Measurements from ENCODE around the gene TXNDC2. TPM values are rescaled to one million over a fixed set of nuclear protein-coding genes. Genes with fewer than 3 reads are reported as not detected.

TXNDC2 gene
- polyA plus RNA-seq, 3 donors, result 0.10 to 0.36 TPM; not detected in 1

DNA sequence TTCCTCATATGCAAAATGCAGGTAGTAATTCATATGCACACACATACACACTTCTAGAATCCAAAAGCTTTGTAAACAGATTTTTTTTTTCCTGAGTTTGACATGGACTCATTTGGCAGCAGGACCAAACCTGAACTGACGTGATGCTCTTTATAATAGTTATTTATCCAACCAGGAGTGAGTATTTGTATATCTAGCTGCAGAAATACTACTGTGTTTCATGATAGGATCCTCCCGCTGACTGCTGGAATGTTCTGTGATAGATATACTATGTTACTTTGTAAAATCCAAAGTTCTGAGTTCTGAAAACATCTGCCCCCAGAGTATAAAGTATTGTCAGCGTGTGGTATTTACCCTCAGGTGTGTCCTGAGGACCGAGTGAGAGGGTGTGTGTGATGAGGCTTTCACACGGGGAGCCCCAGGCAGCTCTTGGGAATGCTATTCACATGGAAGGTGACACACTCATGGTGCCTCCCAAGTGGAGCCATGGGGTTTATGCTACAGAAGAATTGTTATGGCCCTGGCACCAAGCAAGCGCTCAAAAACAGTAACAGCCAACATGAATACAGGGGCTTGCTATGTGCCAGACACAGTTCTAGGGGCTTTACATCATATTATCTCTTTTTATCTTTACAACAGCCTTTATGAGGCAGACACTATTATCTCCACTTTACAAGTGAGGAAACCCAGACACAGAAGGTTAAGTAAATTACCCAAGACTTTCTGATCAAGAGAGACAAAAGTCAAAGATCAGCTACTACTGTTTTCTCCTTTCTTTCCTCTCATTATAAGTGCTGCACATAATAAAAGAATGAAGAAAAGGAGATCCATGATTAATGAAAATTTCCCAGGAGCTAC, 16.7 kb upstream of the TXNDC2 start:
- peaks cover 10 to 22% (median 13%) of the 10 kb centered on the region in 7 donors for H3K9me3 Mint-ChIP-seq
- intact Hi-C loops (cut with micrococcal nuclease), result no loop called here
- H3K27ac Mint-ChIP-seq, result peak overlapping the region in 6 of 7 donors; percentile 47 to 91 (median 56)
- H3K27me3 ChIP-seq (ENCODE audit: control insufficient read depth in 2 of 2, insufficient read depth in 2 of 2, low read length in 2 of 2), result no peaks in the 10 kb centered on the region
- H3K27me3 Mint-ChIP-seq (ENCODE audit: low read depth in 3 of 3), result peaks cover 0 to 2% (median 0%) of the 10 kb centered on the region in 3 donors
- peaks cover 34 to 47% of the 10 kb centered on the region in 2 donors for H3K4me1 ChIP-seq (ENCODE audit: control insufficient read depth in 1 of 2, insufficient read depth in 2 of 2, low read length in 2 of 2)
- H3K27ac ChIP-seq (ENCODE audit: low read depth in 1 of 2, low read length in 2 of 2), result peak overlapping the region in 1 of 2 donors; percentile 63
- H3K36me3 Mint-ChIP-seq, result peaks cover 12 to 17% of the 10 kb centered on the region in 2 donors
- no peaks in the 10 kb centered on the region for H3K79me2 ChIP-seq (ENCODE audit: insufficient read depth, low read length)
- no peak for DNase-seq
- H3K9me3 ChIP-seq (replicated peaks in 1 of 2; ENCODE audit: control insufficient read depth in 1 of 2, insufficient read depth in 1 of 2, low read length in 2 of 2), result peaks cover 9 to 15% of the 10 kb centered on the region in 2 donors
- no peak overlapping the region for H3K4me3 ChIP-seq (replicated peaks in 1 of 3; ENCODE audit: low read depth in 2 of 3, low read length in 3 of 3)
- peak overlapping the region; percentile 19 for H3K4me2 ChIP-seq (replicated peaks; ENCODE audit: extremely low read depth, low read length, poor library complexity, severe bottlenecking)
- 56% methylated on average over 3 of the region's 6 CpGs for WGBS (ENCODE audit: insufficient coverage)
- no peaks in the 10 kb centered on the region for H3K36me3 ChIP-seq (replicated peaks in 1 of 2; ENCODE audit: control insufficient read depth in 1 of 2, insufficient read depth in 2 of 2, low read length in 2 of 2)
- TF ChIP-seq, protein P1, sequence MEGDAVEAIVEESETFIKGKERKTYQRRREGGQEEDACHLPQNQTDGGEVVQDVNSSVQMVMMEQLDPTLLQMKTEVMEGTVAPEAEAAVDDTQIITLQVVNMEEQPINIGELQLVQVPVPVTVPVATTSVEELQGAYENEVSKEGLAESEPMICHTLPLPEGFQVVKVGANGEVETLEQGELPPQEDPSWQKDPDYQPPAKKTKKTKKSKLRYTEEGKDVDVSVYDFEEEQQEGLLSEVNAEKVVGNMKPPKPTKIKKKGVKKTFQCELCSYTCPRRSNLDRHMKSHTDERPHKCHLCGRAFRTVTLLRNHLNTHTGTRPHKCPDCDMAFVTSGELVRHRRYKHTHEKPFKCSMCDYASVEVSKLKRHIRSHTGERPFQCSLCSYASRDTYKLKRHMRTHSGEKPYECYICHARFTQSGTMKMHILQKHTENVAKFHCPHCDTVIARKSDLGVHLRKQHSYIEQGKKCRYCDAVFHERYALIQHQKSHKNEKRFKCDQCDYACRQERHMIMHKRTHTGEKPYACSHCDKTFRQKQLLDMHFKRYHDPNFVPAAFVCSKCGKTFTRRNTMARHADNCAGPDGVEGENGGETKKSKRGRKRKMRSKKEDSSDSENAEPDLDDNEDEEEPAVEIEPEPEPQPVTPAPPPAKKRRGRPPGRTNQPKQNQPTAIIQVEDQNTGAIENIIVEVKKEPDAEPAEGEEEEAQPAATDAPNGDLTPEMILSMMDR (IDR thresholded peaks at IDR 0.05), result no peak
- H3K4me1 Mint-ChIP-seq, result peaks cover 49% of the 10 kb centered on the region
- no peaks in the 10 kb centered on the region for H4K20me1 ChIP-seq (ENCODE audit: insufficient read depth, low read length)
- no peak overlapping the region for H3K9ac ChIP-seq (ENCODE audit: insufficient read depth, low read length, poor library complexity, severe bottlenecking)
- H2AFZ ChIP-seq (ENCODE audit: insufficient read depth, low read depth, low read length, poor library complexity, severe bottlenecking), result no peak overlapping the region
- H3K4me3 Mint-ChIP-seq, result no peak overlapping the region

DNA sequence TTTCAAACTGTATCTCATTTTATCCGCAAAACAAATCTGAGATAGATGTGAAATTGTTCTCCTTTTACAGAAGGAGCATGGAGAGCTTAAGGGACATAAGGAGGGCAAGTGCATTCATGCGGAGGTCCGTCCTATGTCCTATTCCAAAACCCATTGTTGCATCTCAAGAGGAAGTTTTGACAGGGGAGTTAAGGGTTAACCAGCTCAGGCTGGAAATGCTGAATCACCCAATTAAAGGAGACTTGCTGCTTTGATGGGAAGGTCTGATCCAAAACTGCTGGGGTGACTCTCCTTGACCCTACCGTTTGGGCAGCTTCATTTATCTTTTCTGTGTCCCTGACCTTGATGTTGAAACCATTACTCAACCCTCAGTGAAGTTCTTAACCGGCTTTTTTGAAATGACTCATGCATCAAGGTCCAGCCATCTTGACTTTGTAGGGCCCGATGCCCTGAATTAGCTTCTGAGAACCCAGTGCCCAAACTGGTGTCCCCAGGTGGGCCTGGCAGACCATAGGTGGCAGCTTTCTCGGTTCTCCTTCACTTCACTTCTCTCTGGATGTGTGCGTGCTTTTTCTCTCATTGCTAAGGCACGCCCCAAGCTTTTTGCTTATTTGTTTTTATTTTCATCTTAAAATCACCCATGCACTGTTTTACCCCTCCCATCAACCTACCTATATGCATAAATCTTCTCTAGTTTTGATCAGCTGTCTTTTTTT, 15.9 kb upstream of the TXNDC2 start:
- 46% methylated on average over 6 of the region's 9 CpGs for WGBS (ENCODE audit: insufficient coverage)
- intact Hi-C loops (cut with micrococcal nuclease), result loop anchor here in 1 of 2 donors (5.0 kb wide), 1 partner anchor 37 kb away; no protein-coding TSS in a partner anchor
- H3K27me3 ChIP-seq (ENCODE audit: control insufficient read depth in 2 of 2, insufficient read depth in 2 of 2, low read length in 2 of 2), result no peaks in the 10 kb centered on the region
- peaks cover 49% of the 10 kb centered on the region for H3K4me1 Mint-ChIP-seq
- H3K4me2 ChIP-seq (replicated peaks; ENCODE audit: extremely low read depth, low read length, poor library complexity, severe bottlenecking), result peak overlapping the region; percentile 19
- H3K36me3 Mint-ChIP-seq, result peaks cover 9 to 12% of the 10 kb centered on the region in 2 donors
- peaks cover 9 to 12% of the 10 kb centered on the region in 2 donors for H3K9me3 ChIP-seq (replicated peaks in 1 of 2; ENCODE audit: control insufficient read depth in 1 of 2, insufficient read depth in 1 of 2, low read length in 2 of 2)
- H2AFZ ChIP-seq (ENCODE audit: insufficient read depth, low read depth, low read length, poor library complexity, severe bottlenecking), result peak overlapping the region; percentile 64
- no peaks in the 10 kb centered on the region for H3K79me2 ChIP-seq (ENCODE audit: insufficient read depth, low read length)
- H3K9me3 Mint-ChIP-seq, result peaks cover 10 to 20% (median 12%) of the 10 kb centered on the region in 7 donors
- peaks cover 34 to 47% of the 10 kb centered on the region in 2 donors for H3K4me1 ChIP-seq (ENCODE audit: control insufficient read depth in 1 of 2, insufficient read depth in 2 of 2, low read length in 2 of 2)
- DNase-seq, result peak; percentile 73 to 83 (median 79)
- no peak overlapping the region for H3K9ac ChIP-seq (ENCODE audit: insufficient read depth, low read length, poor library complexity, severe bottlenecking)
- no peaks in the 10 kb centered on the region for H3K36me3 ChIP-seq (replicated peaks in 1 of 2; ENCODE audit: control insufficient read depth in 1 of 2, insufficient read depth in 2 of 2, low read length in 2 of 2)
- TF ChIP-seq, protein P1 (IDR thresholded peaks at IDR 0.05), result no peak
- H4K20me1 ChIP-seq (ENCODE audit: insufficient read depth, low read length), result no peaks in the 10 kb centered on the region
- peak overlapping the region; percentile 51 to 91 (median 78) for H3K27ac Mint-ChIP-seq
- peaks cover 0 to 2% (median 0%) of the 10 kb centered on the region in 3 donors for H3K27me3 Mint-ChIP-seq (ENCODE audit: low read depth in 3 of 3)
- H3K27ac ChIP-seq (ENCODE audit: low read depth in 1 of 2, low read length in 2 of 2), result peak overlapping the region in 1 of 2 donors; percentile 63
- H3K4me3 ChIP-seq (replicated peaks in 1 of 3; ENCODE audit: low read depth in 2 of 3, low read length in 3 of 3), result no peak overlapping the region
- peak overlapping the region in 1 of 2 donors; percentile 49 for H3K4me3 Mint-ChIP-seq
